HUES6 (cell line): ENCODE results near the gene PNCK.
"Not testable (repeated sequence)": the region's sequence is repeated elsewhere in the genome, so short reads cannot be mapped to it uniquely, and the experiment has no call there.

ENCODE experiments used
- H3K27ac ChIP-seq: 2 replicates; pipeline ENCODE4 v1.7.0; 2013; ENCODE audit warnings: low read depth, mild to moderate bottlenecking, low read length, inconsistent platforms
- H3K27me3 ChIP-seq: 2 replicates; pipeline ENCODE4 v1.6.1; 2013; ENCODE audit warnings: low read length; ENCODE audit not compliant: control insufficient read depth, insufficient read depth
- H3K36me3 ChIP-seq: 2 replicates; pipeline ENCODE4 v1.6.1; 2013; ENCODE audit warnings: low read length; ENCODE audit not compliant: control insufficient read depth, insufficient read depth
- H3K4me1 ChIP-seq: 2 replicates; pipeline ENCODE4 v1.6.1; 2013; ENCODE audit warnings: low read length; ENCODE audit not compliant: control insufficient read depth, insufficient read depth
- H3K4me3 ChIP-seq: 2 replicates; pipeline ENCODE4 v1.5.1; 2013; ENCODE audit warnings: low read depth, low read length
- H3K9ac ChIP-seq: one replicate; pipeline ENCODE4 v1.6.1; 2013; ENCODE audit warnings: mild to moderate bottlenecking, low read length
- H3K9me3 ChIP-seq: 2 replicates; pipeline ENCODE4 v1.6.1; 2013; ENCODE audit warnings: low read depth, low read length; ENCODE audit not compliant: control insufficient read depth, insufficient read depth

The PNCK gene

DNA sequence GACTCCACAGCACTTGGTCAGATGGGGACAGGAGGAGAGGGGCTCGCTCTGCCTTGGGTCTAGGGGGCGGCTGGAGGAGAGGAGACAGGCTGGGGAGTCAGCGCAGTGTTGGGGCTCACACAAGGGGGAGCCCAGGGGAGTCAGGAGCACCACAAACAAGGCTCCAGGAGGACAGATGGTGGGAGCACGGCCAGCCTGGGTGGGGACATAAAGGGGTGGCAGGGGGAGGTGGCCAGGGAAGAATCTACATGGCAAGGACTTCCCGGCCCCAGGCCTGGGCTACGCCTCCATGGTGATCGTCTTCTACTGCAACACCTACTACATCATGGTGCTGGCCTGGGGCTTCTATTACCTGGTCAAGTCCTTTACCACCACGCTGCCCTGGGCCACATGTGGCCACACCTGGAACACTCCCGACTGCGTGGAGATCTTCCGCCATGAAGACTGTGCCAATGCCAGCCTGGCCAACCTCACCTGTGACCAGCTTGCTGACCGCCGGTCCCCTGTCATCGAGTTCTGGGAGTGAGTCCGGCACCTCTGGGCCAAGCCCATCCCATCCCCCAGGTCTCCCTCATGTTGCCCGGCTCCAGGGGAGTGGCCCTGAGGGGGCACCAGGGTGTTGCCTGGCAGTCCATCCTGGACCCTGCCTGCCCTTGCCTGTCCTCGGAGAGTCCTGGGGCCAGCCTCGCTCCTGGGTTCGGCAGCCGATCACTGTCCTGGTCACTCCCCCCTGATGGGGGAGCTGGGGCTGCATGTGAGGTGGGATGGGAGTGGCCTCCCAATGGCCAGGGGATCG is 17.6 kb upstream of the PNCK start:
- not testable (repeated sequence) for H3K9me3 ChIP-seq, H3K27me3 ChIP-seq, H3K27ac ChIP-seq, H3K9ac ChIP-seq, H3K4me3 ChIP-seq
- Histone ChIP-seq H3K36me3 (peaks cover 40% of the 10 kb centered on the region), H3K4me1 (peaks cover 14% of the 10 kb centered on the region)

DNA sequence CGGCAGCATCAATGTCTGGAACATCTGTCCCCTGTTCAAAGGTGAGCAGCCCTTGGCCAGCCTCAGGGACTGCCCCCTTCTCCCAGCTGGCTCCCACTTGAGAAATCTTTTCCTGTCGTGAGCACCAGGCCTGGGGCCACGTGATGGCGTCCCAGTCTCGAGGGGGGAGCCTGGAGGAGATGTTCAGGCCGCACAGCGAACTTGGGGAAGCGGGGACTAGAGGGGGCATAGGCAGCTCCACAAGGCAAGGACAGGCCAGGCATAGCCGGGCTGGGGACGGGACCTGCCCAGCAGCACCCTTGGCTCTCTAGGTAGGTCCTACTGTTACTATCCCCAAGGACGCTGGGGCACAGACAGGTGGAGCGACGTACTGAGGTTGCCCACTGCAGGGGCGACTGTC is 16.9 kb upstream of the PNCK start:
- Histone ChIP-seq H3K36me3 (peaks cover 33% of the 10 kb centered on the region), H3K27me3 (no peaks in the 10 kb centered on the region), H3K27ac (no peak overlapping the region), H3K4me3 (no peak overlapping the region), H3K9ac (no peak overlapping the region), H3K9me3 (peaks cover 9% of the 10 kb centered on the region; the same call in 1 of the 2 replicates), H3K4me1 (peaks cover 22% of the 10 kb centered on the region)

DNA sequence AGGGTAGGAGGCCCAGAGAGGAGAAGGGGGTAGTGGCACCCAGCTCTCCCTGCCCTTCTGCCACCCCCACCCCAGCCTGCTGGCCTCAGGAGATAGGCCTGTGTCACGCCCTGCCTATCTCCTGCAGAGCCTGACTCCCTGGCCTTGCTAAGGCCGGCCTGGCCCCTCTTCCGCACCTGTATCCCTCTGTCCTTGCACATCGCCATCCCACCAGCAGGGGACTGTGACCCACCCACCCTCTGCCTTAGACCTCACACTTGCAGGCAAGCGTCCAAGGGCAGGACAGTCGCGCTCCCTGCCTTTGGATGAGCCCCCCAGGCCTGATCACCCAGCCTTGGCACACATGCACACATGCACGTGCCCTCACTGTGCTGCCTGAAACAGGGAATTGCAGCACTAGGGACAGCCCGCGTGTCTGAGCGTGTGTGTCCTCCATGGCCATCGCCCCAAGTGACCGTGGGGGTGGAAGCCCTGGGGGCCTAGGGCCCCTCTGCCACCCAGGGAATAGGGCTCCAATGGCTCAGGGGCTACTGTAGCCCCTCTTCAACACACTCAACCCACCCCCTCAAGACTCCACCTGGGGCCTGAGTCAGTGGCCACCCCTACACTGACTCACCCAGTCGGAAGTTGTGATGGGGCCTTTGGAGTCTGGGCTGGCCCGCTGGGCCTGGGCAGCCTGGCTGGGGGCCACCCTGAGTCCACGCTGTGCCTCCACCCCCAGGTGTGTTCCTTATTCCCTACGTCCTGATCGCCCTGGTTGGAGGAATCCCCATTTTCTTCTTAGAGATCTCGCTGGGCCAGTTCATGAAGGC is 16.2 kb upstream of the PNCK start:
- H3K4me3 ChIP-seq: peak overlapping the region; percentile 52
- H3K27me3 ChIP-seq: no peaks in the 10 kb centered on the region
- no peak overlapping the region for H3K27ac ChIP-seq
- H3K4me1 ChIP-seq: peaks cover 28% of the 10 kb centered on the region
- H3K9me3 ChIP-seq: peaks cover 9% of the 10 kb centered on the region; the same call in 1 of the 2 replicates
- peaks cover 30% of the 10 kb centered on the region for H3K36me3 ChIP-seq
- peak overlapping the region; percentile 42 for H3K9ac ChIP-seq

DNA sequence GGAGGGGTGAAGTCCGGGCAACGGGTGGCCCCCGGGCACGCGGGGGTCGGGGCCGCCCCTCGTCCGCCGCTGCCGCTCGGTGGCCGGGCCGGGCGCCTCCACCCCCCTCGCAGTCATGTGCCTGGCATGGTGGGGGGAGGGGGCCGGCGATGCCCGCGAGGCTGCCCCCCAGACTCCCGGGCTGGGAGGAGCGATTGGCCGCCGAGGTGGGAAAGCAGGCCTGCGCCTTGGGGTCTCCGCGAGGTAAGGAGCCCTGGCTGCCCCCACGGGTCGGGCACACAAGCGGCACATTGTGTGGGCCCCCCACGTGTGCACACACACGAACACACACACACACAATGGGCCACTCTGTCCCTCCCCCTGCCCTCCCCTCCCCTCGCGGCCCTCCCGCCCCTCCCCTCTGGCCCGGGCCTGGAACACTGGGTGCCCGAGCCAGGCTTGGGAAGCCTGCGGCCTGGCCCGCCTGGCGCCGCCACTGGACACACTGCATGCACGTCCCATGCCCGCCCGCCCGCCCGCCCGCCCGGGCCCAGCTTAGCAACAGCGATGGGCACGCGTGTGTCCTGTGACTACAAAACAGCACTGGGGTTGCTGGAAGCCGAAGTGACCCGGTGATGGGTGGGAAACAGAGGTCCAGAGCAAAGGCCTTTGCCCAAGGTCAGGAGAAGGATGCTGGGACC is 15.4 kb upstream of the PNCK start:
- Histone ChIP-seq H3K36me3 (peaks cover 26% of the 10 kb centered on the region), H3K4me1 (peaks cover 31% of the 10 kb centered on the region), H3K9ac (peak overlapping the region; percentile 55), H3K27ac (no peak overlapping the region), H3K27me3 (no peaks in the 10 kb centered on the region), H3K4me3 (peak overlapping the region; percentile 67), H3K9me3 (peaks cover 10% of the 10 kb centered on the region)

DNA sequence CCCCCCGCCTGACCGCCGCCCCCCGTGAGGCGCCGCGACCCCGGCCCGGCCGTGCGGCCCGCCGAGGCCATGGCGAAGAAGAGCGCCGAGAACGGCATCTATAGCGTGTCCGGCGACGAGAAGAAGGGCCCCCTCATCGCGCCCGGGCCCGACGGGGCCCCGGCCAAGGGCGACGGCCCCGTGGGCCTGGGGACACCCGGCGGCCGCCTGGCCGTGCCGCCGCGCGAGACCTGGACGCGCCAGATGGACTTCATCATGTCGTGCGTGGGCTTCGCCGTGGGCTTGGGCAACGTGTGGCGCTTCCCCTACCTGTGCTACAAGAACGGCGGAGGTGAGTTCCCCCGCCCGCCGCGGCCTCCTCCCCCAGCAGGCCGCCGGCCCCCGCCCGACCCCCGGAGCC is 14.9 kb upstream of the PNCK start:
- peaks cover 15% of the 10 kb centered on the region for H3K9me3 ChIP-seq
- peaks cover 21% of the 10 kb centered on the region for H3K36me3 ChIP-seq
- H3K27me3 ChIP-seq: no peaks in the 10 kb centered on the region
- peak overlapping the region; percentile 67 for H3K4me3 ChIP-seq
- H3K27ac ChIP-seq: no peak overlapping the region
- H3K9ac ChIP-seq: peak overlapping the region; percentile 79
- peaks cover 34% of the 10 kb centered on the region for H3K4me1 ChIP-seq

DNA sequence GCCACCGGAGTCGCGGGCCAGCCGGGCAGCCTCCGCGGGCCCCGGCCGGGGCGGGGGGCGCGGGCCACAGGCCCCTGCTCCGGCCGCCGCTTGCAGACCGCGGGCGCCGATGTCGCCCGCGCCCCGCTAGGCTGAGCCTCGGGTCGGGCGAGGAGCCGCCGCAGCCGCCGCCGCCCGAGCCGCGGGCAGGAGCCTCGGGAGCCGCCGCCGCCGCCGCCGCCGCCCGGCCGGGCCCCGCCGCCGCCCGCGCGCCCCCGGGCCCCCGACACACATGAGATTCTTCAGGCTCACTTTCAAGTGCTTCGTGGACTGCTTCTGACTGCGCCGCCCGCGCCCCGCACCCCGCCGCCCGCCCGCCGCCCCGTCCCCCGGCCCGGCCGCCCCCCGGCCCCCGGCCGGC is 14.5 kb upstream of the PNCK start:
- Histone ChIP-seq H3K4me1 (peaks cover 34% of the 10 kb centered on the region), H3K9ac (no peak overlapping the region), H3K27me3 (no peaks in the 10 kb centered on the region), H3K9me3 (peaks cover 19% of the 10 kb centered on the region), H3K4me3 (no peak overlapping the region), H3K36me3 (peaks cover 19% of the 10 kb centered on the region), H3K27ac (no peak overlapping the region)

DNA sequence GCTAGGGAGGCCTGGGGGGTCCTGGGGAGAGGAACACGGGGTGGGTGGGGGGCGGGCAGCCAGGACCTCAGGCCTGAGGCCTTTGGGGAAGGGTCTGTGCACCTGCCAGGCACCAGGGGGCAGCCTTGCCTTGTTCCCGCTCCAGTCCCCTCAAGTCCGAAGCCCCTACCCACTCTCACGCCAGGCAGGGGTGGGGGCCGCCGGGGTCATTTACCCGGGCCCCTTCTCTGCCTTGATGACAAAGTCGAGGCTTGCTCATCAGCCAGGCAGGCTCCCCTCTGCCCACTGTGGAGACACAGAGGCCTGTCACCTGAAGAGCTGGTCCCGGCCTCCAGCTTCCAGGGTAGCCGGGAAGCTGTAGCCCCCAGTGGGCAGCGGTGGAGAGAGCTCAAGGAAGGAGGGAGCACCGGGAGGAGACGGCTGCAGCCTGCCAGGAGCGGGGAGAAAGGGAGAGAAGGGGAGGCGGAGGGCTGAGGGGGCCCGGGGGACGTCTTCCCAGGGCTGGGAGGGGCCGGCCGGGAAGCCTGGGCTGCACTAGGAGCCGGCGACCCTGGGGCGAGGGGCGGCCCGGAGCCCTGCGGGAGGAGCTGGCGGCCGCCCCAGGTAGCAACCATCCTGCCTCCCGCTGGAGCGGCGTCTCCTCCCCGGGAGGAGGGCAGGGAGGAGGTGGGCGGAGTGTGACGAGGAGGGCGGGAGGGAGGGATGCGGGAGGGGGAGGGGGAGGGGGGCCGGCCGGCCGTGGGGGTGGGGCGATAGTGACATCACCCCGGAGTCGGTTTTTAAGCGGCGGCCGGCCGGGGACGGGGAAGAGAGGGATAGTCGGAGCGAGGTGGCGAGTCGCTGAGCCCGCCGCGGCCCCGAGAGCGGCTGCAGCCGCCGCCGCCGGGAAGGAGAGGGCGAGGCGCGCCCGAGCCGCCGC is 13.8 kb upstream of the PNCK start, which contains the start of gene SLC6A8:
TSS of gene SLC6A8 (plus strand) at position 806 of the 919 bp plus-strand sequence. CDS start 649 bp downstream, outside the sequence.
- Histone ChIP-seq H3K4me1 (peaks cover 34% of the 10 kb centered on the region), H3K9me3 (peaks cover 19% of the 10 kb centered on the region), H3K27me3 (no peaks in the 10 kb centered on the region), H3K36me3 (peaks cover 12% of the 10 kb centered on the region), H3K4me3 (peak within 1 kb of the TSS; percentile 67), H3K9ac (peak within 1 kb of the TSS; percentile 79), H3K27ac (peak within 1 kb of the TSS; percentile 40; the same call in 1 of the 2 replicates)

DNA sequence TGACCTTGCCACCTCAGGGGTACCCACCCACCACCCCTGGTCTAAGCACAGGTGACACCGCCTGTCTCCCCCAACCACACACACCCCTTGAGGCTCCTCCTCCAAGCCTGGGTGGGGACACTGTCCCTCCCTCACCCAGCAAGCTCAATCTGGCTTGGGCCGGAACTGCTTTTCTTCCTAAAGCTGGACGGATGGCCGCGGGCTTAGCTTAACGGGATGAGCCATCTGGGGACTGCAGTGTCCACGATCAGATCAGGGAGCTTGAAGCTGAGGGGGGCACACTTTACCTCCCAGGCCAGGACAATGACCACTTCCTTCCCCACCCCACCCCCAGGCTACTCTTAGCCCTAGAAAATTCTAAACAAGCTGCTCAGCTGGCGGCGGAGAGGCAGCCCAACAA is 13.1 kb upstream of the PNCK start:
- Histone ChIP-seq H3K9me3 (peaks cover 19% of the 10 kb centered on the region), H3K27me3 (no peaks in the 10 kb centered on the region), H3K4me3 (0 out of 2 replicates have a peak overlapping the region, but pooled peaks have one; percentile 31), H3K9ac (peak overlapping the region; percentile 55), H3K36me3 (peaks cover 12% of the 10 kb centered on the region), H3K27ac (no peak overlapping the region; the same call in 1 of the 2 replicates), H3K4me1 (peaks cover 34% of the 10 kb centered on the region)

DNA sequence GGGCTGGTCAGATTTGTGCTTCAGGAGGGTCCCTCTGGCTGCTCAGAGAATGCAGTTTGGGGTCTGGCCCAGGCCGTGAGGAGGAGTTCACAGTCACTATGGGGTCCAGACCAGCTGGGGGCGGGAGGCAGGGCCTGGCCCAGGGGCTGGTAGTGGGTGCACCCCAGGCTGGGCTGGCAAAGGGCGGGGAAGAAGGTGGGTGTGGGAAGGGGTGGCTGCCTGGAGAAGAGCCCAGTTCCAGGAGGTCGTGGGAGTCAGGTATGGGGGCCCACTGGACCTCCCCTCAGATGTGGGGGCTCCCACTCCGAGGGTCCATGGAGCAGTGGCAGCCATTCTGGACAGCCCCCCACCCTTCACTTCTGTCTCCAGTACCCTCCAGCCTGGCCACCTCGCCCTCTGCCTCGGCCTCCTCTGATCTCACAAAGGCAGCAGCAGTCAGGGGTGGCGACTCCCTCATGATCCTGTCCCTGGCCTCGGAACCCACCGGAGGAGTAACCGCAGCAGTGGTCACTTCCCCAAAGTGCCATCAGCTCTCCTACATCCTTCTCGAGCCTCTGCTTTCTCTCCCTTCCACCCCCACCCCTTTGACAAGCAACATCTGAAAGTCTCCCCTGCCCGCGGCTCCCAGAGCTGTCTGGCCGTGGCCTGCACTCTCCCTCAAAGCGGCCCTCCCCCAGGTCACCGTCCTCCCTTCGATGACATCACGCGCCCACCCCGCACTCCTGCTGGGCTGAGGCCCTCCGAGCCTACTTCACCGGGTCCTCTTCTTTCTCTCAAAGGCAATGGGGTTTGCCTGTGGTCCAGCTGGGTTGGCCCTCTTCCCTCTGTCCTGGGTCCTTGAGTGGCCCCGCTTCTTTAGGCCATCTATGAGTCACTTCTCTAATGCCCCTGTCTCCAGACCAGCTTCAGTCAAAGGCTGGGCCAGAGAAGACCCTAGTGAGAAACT is 12.4 kb upstream of the PNCK start:
- Histone ChIP-seq H3K27me3 (no peaks in the 10 kb centered on the region), H3K36me3 (peaks cover 5% of the 10 kb centered on the region), H3K4me1 (peaks cover 34% of the 10 kb centered on the region), H3K4me3 (peak overlapping the region; percentile 38; the same call in 1 of the 2 replicates), H3K9ac (peak overlapping the region; percentile 55), H3K27ac (peak overlapping the region; percentile 6; the same call in 1 of the 2 replicates), H3K9me3 (peaks cover 19% of the 10 kb centered on the region)
